ENCODE results near the gene PINK1.

- TF ChIP-seq CTCF (IDR thresholded peaks at IDR 0.05; ENCODE audit: low read length) (no peak), EZH2 (IDR thresholded peaks at IDR 0.05; ENCODE audit: borderline replicate concordance, low read length) (no peak)
These were observed 62.3 kb downstream of the PINK1 start for GRCh38 chr1:20695515-20695914.

All from OCI-LY1 (cell line).